Subcutaneous adipose tissue (tissue), 4 donors: Measurements from ENCODE around the gene ZDHHC24. TPM values are rescaled to one million over a fixed set of nuclear protein-coding genes. Genes with fewer than 3 reads are reported as not detected.

Experiments used
- CTCF ChIP-seq: fragments of 450-650 bp; IDR thresholded peaks from one replicate; pipeline ENCODE4 v1.5.1; 2016; ENCODE audit warnings: low read depth, mild to moderate bottlenecking, control low read depth, antibody characterized with exemption, moderate library complexity
- total RNA-seq, 4 donors: library from RNA; depleted of rRNA; stranded (reverse); fragments of >200 nt; gene quantifications; one replicate each; pipeline ENCODE4 v1.1.0, GENCODE V29; 2016

ZDHHC24 gene
- total RNA-seq, 4 donors from 2014 or later: 4.4 to 16.4 (median 12.5) TPM

DNA sequence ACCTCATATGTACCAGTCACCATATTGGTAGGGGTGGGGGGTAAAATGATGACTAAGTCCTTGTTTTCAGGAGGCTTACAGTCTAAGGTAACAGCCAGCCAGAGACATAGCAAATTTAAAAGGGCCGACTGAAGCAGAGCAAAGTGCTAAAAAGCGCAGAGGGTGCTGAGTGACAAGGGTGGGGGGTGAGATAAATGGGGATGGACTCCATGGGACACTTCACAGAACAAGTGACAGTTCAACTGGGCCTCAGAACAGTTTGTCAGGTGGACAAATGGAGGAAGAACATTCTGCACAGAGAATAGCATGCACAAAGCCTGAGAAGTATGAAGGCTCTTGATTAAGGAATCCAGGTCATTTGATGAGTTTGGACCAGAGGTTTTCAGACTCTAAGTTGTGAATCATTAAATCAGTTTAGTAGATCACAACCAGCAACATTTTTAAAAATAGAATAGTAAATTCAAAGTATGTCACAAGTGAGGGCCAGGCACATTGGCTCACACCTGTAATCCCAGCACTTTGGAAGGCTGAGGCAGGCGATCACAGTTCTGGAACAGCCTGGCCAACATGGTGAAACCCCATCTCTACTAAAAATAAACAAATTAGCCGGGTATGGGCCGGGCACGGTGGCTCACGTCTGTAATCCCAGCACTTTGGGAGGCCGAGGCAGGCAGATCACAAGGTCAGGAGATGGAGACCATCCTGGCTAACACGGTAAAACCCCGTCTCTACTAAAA lies 21.4 kb downstream of the ZDHHC24 start:
- TF ChIP-seq CTCF: no peak

- TF ChIP-seq CTCF: no peak
Measured at GRCh38 chr11:66523611-66524010, 22.2 kb downstream of the ZDHHC24 start.

GRCh38 chr11:66510990-66511339 lies 34.9 kb downstream of the ZDHHC24 start:
- no peak for TF ChIP-seq CTCF

DNA sequence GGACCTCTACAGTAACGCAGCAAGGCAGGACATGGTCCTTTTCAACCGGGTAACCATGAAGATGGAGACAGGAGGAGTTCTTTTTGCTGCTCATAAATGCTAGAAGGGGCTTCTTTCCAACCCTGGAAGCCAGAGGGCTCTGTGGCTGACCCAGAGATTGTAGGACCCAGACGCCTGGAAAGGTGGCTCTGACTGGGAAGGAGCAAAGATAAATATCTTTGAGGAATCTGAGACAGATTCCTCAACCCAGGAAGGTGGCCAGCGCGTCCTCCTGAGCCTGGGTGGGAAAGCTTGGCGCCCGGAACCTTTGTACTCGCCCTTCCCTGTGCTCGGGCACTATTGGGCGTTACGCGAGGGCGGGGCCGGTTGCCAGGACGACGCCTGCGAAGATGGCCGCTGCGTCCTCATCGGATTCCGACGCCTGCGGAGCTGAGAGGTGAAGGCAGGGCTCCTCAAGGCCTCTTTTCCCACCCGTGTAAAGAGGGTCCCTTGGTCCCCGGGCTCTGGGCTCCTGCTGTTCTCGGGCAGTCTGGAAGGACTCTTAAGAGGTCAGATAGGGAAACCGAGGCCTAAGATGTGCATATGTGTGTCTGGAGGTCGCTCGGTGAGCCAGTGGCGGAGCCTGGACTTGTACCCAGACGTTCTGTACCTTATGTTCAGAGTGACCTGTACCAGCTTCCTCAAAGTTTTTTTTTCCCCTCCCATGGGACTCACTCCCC lies 35.4 kb downstream of the ZDHHC24 start, which contains the start of gene BBS1:
TSS of gene BBS1 (plus strand) at position 365 of the 719 bp plus-strand sequence. CDS start at position 390, 25 bp downstream.
- TF ChIP-seq CTCF: no peak

DNA sequence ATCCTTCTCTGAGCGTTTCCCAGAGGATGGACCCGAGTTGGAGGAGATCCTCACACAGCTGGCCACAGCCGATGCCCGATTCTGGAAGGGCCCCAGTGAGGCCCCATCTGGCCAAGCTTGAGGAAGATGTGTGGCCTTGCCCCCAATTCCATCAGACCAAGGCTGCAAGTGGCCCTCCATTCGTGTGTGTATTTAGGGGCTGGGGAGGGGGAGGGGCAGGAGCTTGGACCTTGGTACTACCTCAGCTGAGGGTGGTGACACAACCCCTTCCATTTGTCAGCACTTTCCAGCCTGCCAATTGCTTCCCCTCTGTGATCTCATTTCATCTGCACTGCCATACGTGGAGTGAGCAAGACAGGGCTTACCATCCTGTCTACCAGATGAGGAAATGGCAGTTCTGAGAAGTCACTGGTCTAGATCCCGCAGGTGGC lies 36.7 kb downstream of the ZDHHC24 start:
- TF ChIP-seq CTCF: no peak

GRCh38 chr11:66505276-66505816 lies 40.5 kb downstream of the ZDHHC24 start:
- TF ChIP-seq CTCF: no peak

GRCh38 chr11:66498506-66498905 lies 47.3 kb downstream of the ZDHHC24 start:
- TF ChIP-seq CTCF: no peak
